HG02759 (cell line): ENCODE data around the gene FCRL3.

ENCODE experiments used
- ATAC-seq: cut with Tn5 transposase; IDR thresholded peaks from one replicate; pipeline ENCODE4 v1.9.1; 2021; ENCODE audit warnings: mild to moderate bottlenecking, moderate library complexity; ENCODE audit not compliant: unreplicated experiment

Gene FCRL3

DNA sequence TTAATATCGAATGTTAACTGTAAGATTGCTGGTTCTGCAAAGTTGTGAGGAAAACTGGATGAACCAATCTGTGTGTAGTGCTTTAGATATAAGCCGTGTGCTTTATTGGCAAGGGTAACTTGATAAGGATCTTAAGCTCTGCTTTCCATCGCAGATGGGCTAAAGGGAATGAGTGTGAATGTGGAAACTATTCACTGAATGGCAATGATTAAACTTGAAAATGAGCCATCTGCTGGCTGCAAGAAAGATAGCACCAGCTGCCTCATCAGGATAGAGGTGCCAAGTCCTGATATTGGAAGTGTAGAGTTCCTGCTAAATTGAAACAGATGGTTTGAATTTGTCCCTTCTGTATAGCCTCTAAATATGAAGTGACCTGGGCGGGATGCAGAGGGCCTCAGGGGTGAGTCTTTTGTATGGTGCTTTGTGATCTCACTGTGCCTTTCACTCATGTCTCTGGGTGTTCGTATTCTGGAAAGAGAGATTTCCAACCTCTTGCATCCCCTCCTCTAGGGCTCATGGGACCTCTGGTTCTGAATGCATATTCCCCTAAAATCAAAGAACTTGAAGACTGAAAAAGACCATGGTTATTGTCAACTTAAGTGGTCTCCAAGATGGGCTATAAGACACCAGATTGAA, 9.2 kb downstream of the FCRL3 start:
- no peak for ATAC-seq

DNA sequence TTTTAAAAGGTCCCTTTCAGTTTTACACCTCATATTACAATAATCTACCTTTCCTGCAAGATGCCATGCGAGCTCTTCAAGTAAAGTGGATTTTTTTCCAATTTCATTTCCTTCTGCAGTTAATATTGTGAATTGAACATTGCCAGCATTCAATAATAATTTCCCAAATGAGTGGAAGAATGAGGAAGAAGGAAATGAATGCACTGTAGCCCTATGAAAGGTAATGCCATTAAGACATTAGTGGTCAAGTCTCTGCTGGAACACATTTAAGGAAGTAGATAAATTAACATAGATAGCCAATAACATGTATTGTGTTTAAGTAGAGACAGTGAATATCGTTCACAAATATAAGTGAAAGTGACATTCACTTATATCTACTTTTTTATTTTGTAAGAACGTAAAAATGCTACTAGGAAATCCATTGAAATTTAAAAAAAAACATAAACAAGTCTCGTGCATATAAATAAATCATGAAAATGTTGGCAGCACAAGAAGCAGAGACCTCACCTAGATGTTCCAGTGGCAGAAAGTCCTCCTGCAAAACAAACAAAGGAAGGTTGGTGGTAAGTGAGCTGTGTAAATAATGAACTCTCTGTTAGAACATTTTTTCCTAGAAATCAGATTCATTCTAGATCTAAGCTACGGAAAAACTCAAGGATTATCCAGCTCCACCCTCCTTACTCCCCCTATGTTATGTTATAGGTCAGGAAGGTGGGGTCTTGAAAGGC, 17.7 kb downstream of the FCRL3 start:
- ATAC-seq: no peak

DNA sequence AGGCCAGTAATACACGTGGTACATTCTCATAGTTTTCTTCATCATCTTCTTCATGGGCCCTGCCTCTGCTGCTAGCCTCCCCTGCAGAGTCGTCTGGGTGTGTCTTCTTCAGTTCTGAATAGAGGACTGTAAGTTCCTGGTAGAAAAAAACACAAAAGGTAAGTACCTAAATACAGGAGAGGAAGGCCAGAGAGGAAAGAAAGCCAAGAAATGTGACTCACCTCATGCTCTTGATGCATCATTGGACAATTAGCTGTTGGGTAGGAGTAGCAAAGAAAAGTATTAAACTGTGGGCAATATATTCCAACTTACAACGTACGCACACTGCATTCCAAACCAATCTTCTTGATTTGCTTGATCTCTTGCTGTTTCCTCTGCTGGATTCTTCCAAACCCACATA, 21.8 kb downstream of the FCRL3 start:
- ATAC-seq: no peak

DNA sequence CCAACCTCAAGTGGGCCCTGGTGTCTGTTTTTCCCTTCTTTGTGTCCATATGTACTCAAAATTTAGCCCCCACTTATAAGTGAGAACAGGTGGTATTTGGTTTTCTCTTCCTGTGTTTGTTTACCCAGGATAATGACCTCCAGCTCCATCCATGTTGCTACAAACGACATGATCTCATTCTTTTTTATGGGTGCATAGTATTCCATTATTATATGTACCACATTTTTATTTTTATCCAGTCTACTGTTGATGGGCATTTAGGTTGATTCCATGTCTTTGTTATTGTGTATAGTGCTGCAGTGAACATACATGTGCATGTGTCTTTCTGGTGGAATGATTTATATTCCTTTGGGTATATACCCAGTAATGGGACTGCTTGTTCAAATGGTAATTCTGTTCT, 27.6 kb downstream of the FCRL3 start:
- no peak for ATAC-seq

DNA sequence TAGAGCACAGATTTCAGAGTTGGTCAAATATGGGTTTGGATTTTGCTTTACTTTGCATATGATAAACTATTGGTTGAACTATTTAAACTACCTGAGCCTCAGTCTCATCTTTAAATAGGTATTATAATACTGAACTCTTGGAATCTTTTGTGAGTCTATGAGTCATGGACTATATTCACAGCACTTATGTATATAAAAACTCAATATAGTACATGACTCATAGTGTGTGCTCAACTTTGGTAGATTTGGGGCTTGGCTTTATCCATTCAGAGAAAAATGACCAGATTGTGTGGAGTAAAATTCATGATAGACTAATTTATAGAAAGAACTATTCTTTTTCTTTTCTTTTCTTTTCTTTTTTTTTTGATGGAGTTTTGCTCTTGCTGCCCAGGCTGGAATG, 28.7 kb downstream of the FCRL3 start:
- no peak for ATAC-seq

DNA sequence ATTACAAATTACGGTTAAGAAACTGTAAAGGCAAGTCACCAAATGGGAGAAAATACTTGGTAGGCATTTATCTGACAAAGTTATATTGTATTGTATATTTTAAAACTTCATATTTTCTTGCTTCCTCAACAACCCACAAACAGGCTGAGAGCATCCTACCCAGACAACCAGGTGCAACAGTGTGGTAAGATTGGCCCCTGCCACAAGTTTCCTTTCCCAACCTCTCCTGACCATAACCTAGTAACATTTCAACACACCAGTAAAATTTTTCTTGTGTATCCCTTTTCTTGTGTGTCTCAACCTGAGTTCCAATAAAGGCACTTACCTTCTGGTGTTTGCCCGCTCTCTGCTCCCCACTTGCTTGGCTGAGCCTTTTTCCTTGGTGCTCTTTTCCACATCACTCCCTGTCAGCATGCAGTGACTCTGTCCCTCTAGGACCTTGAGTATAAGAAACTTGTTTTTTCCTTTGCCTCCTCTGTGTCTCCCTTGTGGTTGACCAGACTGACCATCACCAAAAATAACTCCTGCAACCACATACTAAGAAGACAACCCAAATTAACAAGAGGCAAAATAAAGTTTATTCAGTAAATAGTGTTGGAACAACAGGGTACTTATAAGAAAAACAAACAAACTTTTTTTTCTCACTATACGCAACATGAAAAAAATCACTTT, 40.9 kb downstream of the FCRL3 start:
- ATAC-seq: no peak

DNA sequence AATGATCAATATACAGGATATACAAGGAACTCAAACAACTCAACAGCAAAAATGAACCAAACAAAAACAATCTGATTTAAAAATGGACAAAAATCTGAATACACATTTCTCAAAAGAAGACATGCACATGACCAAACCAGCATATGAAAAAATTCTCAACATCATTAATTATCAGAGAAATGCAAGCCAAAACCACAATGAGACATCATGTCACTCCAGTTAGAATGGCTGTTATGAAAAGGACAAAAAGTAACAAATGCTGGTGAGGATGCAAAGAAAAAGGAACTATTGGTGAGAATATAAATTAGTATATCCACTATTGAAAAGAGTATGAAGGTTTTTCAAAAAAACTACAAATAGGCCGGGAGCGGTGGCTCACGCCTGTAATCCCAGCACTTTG, 42.0 kb downstream of the FCRL3 start:
- ATAC-seq: no peak

DNA sequence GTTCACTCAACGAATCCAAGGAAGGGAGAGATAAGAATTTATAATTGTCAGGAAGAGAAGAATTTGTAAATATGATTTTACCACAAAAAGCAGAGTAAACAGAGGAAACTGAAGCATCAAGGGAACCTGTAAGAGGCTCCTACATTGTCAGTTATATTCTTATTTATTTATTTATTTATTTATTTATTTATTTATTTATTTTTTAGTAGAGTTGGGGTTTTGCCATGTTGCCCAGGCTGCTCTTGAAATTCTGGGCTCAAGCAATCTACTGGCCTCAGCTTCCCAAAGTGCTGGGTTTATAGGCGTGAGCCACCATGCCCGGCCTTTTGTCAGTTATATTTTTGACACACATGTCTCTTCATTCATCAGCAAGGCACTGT, 47.1 kb downstream of the FCRL3 start:
- peak; percentile 10 for ATAC-seq

DNA sequence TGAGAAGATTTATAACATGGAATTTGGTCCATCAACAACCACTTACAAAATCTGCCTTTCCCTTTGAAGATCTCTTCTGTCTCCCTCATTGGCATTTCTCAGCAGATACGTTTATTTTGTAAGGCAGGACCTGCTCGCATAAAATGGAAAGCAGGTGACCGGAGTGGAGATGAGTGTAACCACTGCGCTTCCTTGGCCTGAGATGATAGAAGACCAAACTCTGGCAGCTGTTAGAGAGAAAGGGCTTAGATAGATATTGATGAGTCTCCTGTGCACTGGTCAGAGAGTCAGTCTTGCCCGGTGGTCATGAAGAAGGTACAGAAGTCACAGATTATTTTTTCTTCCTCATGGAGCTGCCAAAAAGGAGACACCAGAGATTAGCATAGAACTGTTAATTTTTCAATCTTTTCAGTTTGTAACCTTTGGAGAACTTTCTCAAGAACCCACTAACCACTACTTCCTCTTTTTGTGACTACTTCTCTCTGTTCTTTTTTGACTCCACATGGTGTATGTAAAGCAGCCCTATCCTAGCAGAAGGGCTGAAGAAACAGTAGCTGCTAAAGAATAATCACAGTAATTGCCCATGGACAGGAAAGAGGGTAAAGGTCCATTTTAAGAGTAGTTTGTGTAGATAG, 47.6 kb downstream of the FCRL3 start:
- peak; percentile 98 for ATAC-seq

DNA sequence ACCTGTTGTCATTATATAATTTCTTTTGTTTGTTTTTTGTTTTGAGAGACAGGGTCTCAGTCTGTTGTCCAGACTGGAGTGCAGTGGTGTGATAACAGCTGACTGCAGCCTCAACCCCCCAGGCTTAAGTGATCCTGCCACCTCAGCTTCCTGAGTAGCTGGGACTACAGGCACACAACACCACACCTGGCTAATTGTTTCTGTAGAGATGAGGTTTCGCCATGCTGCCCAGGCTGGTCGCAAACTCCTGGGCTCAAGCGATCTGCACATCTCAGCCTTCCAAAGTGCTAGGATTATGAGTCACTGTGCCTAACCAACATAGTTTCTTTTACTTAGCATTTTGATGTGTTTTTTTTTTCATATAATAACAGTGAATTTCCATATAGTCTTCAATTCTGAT, 52.3 kb downstream of the FCRL3 start:
- ATAC-seq: no peak

DNA sequence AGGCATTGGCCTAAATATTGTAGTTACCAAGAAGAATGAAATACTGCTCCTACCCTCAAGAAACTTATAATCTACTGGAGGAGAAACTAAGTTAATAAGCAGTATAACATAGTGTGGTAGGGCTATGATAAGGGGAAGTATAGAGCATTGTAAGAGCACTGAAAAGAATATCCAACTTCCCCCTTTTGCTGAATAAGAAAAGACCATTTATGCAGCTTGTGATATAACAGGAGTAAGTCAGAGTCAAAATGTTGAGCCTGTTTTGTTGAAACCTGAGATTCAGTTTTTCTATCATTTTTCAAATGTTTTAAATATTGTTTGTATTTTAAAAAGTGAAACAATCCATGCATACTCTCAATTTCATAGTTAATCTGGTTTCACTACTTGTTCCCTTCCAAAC, 54.4 kb downstream of the FCRL3 start:
- no peak for ATAC-seq

DNA sequence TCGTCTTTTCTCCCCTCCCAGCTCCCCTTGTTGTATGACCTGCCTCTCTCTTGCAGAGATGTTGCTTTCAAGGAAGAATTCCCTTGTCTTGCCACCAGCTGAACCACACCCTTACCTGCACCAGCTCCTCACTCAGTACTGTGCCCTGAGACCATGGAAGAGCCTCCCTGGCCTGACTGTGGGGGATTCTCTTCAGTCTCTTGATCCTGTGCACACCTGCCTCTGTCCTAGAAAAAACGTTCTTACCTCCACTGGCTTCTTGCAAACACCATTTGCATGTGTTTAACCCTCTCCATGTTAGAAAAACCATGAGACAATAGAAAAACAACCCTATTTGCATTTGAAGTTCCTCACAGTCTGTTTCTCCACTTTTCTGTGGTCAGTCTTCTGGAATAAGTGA, 59.4 kb downstream of the FCRL3 start:
- no peak for ATAC-seq

DNA sequence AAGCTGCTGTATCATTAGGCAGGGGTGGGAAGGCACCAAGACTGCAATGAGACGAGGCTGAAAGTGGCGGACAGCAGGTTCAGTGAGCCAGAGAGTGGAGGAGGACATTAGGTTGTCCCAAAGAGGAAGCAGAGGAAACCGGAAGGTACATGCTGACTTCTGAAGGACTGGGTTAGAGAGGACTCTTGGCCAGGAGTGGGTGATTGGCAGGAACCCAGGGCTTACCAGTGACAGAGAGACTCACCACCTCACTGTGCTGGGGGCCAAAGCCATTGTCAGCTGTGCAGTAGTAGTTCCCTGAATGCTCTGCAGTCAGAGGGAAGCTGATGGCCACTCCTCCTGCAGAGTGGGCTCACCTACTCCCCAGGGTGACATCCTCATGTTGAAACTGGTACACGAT, 60.8 kb downstream of the FCRL3 start:
- ATAC-seq: no peak

DNA sequence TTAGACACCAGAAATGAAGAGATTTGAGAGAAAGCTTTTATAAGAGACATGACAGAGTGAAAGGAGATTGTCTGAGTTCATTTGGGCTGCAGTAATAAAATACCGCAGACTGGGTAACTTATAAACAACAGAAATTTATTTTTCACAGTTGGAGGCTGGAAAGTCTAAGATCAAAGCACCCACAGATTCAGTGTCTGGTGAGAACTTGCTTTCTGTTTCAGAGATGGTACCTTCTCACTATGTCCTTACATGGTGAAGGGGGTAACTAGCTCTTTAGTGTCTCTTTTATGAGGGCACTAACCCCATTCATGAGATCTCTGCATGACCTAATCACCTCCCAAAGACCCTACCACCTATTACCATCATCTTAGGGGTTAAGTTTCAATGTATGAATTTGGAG, 71.8 kb downstream of the FCRL3 start:
- ATAC-seq: no peak
